Measurements from ENCODE around the gene SHC4.

SHC4 gene

DNA sequence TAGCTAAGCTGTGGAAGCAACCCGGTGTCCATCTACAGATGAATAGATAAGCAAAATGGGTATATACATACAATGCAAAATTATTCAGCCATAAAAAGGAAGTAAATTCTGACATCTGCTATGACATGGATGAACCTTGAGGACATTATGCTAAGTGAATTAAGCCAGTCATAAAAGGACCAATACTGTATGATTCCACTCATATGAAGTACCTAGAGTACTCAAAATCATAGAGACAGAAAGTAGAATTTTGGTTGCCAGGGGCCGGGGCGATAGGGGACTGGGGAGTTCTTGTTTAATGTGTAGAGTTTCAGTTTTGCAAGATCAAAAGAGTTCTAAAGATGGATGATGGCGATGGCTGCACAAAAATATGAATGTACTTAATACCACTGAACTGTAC is 75.5 kb downstream of the SHC4 start:
- no peak for FAIRE-seq

DNA sequence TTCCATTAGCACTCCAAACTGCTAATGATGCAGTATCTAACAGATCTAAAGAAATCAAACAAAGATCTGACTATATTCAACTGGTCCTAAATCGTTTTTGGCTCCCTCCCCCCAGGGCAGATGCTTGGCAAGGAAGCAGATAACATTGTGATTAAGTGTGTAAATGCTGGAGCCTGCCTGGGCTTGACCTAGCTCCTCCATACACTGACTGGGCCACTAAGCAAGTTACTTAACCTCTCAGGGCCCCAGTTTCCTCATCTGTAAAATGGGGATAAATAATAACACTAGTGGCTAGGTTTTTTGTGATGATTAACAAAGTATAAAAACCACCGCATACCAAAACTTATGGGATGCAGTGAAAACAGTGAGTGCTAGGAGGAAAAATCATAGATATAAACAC is 76.6 kb downstream of the SHC4 start:
- FAIRE-seq (no peak), DNase-seq (ENCODE audit: low spot score) (no peak)

More for the DNA sequence above, 75.5 kb downstream of the SHC4 start:
- DNase-seq (ENCODE audit: low spot score), result no peak

DNA sequence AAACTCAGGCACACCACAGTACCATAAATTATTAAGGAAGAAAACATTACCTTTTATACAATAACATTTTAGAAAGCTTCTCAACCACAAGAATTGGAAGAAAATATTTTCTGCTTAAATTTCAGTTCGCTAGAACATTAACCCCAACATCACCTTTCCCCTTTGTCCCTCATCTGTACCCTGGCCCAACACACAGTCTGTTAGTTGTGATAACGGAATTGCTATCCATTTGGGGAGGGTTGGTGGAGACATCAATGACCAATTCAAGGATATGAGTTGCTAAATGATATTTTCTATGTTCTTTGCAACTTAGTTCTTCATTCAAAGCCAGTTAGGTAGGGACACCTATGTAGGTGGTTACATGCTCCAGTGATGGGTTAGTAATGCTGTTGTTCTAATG is 80.0 kb downstream of the SHC4 start:
- FAIRE-seq, result no peak
- no peak for DNase-seq (ENCODE audit: low spot score)

DNA sequence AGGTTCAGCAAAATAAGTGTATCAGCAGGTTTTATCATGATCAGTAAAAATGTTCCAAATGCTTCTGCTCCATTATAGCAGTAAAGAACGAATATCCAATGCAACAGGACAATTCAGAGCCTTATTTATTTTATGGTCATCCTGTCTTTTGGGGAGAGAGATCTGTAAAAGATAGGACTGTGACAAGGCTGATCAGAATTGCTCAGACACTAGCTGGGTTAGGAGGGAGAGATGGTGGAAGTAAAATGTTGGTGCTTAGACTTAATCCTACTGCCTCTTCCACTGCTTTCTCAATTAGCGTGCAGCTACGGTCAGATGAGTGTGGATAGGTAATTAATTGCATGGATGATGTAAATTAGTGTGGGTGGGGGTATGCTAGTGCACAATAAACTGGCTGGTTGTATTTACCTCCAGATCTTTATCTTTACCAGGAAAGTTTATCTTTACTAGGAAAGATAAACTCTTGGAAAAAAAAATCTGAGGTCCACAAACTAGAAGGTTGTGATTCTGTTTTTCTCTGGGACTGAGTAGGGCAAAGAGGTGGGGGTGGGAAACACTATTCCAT is 83.6 kb downstream of the SHC4 start:
- FAIRE-seq, result no peak
- no peak for DNase-seq (ENCODE audit: low spot score)

DNA sequence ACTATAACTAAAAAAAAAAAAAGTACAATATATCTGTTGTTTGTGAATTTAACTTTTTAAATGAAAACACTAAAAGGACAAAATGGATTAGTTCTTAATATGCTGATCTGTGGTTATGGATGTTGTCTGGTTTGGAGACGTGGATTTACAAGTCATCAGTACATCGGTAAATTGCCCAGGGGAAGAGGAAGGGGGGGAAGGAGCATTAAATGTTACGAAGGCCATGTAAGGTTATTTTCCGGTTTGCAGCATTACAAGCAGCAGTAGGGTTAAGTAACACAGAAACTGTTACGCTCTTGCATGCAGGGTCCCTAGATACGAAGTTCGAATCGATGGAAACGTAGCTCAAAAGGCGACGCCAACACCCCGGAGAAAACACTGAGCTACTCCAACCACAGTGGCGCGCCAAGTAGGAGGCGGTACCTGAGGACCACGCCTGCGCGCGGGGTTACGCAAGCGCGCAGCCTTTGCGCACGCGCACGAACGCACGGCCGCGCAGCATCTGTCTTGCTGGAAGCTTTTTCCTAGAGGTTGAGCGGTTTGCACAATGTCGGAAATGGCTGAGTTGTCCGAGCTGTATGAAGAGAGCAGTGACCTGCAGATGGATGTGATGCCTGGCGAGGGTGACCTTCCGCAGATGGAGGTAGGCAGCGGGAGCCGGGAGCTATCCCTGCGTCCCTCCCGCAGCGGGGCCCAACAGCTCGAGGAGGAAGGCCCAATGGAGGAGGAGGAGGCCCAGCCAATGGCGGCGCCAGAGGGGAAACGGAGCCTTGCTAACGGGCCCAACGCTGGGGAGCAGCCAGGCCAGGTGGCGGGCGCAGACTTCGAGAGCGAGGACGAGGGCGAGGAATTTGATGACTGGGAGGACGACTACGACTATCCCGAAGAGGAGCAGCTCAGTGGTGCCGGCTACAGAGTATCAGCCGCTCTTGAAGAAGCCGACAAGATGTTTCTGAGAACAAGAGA is 85.8 kb downstream of the SHC4 start, which contains the start of gene EID1:
Gene EID1 (plus strand): TSS at position 505 of the 966 bp plus-strand sequence. CDS start 43 bp downstream, at position 548.
- FAIRE-seq (no peak), DNase-seq (ENCODE audit: low spot score) (peak; percentile 88)

DNA sequence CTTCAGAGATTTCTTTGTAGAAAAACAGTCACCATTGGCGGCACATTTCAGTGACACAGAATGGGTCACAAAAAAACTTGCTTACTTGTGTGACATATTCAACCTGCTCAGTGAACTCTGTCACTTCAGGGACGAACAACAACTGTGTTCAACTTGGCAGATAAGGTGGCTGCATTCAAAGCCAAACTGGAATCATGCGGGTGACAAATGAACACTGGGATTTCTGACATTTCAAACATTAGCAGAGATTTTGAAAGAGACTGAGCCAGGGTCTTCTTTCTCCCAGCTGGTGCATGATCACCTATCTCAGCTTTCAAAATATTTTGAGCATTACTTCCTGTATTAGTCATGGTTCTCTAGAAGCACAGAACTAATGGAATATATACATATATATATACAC is 87.7 kb downstream of the SHC4 start:
- no peak for DNase-seq (ENCODE audit: low spot score)
- no peak for FAIRE-seq

DNA sequence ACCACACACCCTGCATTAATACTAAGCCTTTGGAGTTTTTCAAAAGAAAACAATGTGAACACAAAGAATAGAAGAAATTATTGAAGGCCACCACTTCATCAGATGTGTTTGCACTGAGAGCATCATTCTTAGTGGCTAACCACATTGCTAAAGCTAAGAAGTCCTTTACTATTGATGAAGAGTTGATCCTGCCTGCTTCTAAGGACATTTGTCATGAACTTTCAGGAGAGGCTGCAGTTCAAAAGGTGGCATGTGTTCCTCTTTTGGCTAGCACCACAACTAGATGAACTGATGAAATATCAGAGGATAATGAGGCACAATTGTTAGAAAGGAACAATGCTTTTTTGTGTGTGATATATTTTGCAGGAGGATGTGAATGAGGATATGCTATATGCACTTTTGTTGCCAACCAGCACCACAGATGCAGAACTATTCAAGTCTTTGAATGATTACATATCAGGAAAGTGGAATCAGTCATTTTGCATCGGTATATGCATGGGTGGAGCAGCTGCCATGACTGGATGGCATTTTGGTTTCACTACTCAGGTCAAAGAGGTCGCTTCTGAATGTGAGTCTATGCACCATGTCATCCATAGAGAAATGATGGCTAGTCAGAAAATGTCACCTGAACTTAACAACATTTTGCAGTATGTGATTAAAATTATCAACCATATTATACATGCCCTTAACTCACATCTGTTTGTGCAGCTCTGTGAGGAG is 88.3 kb downstream of the SHC4 start:
- no peak for FAIRE-seq
- no peak for DNase-seq (ENCODE audit: low spot score)

DNA sequence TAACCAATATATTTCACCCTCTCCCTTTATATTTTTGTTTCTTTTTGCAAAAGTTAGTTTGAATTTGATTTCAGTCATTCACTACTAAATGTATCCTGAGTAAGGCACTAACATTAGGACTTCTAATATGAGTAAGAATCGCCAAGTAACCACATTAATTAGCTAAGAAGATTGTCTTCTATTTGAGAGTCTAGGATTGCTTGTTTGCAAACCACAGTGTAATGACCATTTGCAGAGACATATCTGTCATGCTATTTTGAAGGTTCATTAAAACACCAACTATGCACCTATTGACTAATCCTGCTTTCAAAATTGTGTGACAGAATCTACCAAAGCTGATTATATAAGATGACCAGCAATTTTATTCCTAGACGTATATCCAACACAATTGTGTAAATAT is 91.1 kb downstream of the SHC4 start:
- FAIRE-seq, result no peak
- DNase-seq (ENCODE audit: low spot score), result no peak

DNA sequence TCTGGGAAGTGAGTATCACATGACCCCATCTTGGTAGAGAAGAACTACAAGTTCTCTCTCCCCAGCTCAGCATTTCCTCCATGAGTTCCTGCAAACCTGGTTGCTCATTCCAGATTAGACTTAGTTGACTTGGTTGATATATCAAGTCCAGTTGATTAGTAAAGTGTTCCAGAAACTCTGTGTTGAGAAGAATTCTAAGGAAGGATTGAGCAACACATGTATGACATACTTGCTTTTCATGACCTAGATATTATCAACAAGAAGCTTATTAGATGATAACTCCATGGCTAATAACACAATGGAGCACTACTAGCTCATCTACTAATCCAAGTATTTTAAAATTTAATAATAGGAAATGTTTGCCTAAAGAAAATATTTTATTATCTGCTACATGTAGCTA is 92.2 kb downstream of the SHC4 start:
- FAIRE-seq, result no peak
- no peak for DNase-seq (ENCODE audit: low spot score)

DNA sequence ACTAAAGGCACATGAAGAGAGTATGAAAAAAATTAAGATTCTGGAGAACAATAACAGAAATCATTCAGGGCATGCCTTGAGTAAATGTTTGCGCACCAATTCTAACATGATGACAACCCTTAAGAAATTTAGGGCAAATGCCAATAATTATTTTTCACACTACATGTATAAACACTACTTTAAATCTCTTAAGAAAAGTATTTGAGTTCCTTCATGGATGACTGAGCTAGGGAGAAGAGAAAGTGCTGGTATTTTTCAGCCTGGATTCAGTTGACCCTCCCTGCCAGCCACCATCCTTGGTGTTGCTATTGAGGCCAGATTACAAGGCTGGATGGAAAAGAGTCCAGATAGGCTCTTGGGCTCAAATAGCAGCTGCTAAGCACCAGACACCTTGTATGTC is 93.8 kb downstream of the SHC4 start:
- DNase-seq (ENCODE audit: low spot score), result no peak
- no peak for FAIRE-seq

DNA sequence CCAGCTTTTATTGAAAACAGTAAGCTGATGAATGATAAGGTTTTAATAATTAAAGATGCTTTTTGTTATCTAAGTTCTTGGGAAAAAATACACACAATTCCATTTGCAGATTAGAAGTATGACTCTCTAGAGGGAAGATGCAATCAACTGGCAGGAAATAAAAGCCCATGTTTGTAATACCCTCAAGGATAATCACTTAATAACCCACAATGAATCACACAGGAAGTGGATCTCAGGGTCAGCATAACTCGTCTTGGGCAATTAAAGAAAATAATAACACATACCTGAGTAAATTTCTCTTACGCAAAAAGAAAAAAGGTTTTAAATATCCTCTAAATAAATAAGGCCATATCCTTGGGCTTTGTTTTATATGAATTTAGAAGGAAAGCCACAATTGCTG is 95.2 kb downstream of the SHC4 start:
- FAIRE-seq, result no peak

DNA sequence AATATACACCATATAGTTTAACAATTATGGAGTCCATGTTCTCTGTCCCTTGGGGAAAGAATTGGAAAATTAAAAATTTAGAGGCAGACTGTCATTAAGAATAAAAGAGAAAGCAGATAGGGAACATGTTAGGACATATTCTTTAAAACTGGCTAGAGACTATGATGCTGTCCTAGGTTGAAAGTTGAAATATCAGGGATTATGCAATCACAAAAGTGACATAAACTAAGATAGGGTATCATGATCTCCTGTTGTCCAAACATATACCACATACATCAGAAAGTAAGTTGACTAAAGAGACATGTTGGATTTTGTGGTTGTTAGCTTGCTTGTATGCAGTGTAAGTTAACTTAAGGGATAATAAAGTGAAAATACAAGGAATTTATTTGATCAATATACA is 95.7 kb downstream of the SHC4 start:
- FAIRE-seq, result no peak
- DNase-seq (ENCODE audit: low spot score), result no peak

More for the DNA sequence above, 95.2 kb downstream of the SHC4 start:
- peak; percentile 26 for DNase-seq (ENCODE audit: low spot score)

DNA sequence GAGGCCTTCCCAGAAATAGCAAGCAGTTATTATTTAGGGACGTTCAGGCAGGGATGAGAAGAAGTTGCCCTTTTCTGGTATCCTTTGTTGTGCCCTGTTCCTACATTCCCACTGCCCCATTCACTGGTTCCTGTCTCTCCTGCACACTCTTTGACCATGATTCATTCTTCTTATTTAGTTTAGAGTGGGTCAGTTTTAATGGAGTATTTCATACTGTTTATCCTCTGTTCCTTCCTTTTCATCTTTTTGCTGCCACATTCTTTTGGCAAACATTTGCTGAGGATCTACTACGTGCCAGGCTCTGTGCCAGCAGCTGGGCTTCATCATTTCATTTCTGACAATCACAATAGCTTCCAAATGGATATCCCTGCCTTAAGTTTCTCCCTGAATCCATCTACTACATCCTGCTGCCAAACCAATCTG is 97.6 kb downstream of the SHC4 start:
- DNase-seq (ENCODE audit: low spot score), result no peak
- FAIRE-seq, result no peak

DNA sequence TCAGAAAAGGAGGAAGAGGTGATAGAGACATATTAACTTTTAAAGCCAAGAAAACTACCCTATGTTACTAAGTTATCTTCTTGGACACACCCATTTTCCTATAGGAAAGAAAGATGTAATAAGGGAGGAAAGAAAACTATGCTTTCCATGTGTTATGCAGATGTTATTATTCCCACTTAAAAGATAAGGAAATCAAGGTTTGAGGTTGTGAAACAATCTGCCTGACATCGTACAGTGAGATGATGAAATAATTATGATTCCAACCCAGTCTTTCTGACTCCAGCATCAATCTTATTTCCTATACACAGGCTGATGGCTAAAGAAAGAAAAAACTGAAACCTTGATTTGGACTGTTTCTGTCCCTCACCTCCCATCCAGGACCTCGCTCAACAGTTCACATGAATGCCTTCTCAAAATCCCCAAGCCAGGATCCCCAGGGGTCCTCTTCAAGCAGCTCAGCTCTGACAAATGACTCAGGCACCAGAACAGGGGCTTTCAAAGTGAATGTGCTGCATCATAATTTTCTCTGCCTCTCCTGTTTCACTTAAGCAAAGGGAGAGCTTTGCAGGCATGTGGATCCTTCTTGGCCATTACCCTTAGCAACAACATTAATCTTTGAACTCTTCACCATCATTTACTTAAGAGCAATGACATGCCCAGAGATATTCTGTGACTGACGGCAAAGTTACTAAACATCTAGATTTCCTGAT is 98.2 kb downstream of the SHC4 start:
- DNase-seq (ENCODE audit: low spot score) (no peak), FAIRE-seq (no peak)

DNA sequence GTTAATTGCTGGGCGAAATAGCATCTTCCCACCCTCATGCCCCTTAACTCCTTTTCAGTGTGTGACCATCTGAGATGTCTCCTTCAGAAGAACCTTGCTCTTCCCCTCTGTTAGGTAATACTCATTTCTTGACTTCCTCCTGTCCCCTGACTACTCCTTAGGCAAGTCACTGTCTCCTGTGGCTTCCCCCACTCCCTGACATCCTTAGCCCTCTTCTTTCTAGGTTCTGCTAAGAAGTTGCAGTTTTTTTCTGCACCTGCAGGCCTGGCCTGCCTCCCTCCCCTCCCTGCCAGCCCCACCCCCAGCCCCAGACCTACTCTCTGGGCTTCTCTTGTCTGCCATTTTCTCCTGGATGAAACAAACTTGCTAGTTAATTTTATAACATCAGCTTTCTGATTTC is 101.0 kb downstream of the SHC4 start:
- FAIRE-seq, result no peak
- DNase-seq (ENCODE audit: low spot score), result no peak

DNA sequence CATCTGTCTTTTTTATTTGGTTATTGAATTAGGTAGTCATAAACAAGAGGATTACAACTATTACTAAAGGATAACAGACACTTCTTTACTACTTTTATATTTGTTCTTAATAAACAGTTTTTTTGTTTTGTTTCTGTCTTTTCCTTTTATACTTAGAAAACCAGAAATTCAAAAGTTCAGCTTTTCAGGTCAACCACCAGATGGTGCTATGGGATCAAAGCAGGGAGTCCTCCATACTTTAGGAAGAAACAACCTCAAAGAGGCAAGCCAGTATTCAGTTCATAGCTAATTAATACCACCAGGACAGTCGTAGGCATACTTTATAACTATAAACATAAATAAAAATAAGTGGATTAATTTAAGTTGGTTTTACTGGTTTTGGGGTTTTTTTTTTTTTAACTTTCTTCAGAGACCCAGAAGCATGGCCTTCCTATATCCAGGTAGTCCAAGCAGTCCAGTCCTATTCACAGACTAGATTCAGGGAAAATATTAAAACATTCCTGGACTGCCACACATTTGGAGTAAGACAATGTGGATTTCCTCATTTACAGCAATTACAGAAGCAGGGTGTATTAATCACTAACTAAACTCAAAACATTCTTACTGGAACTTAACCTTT is 101.8 kb downstream of the SHC4 start:
- peak; percentile 36 for DNase-seq (ENCODE audit: low spot score)
- no peak for FAIRE-seq

DNA sequence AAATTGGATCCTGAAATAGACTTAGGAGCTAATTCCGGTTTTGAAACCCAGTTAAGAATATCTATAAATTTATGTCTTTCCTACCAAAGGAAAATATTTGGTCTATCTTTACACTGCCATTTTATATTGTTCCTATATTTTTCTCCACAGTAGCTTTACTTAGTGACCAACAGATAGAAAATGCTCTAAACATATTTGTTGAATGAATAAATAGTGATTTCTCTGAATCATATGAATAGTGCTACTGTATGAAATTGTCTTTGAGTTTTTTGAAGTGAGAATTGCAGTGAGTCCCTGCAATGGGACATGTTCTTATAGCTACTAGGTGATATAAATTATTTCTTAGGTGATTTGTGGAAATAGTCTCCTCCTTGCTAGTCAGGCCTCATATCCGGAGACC is 104.3 kb downstream of the SHC4 start:
- no peak for FAIRE-seq
- no peak for DNase-seq (ENCODE audit: low spot score)

DNA sequence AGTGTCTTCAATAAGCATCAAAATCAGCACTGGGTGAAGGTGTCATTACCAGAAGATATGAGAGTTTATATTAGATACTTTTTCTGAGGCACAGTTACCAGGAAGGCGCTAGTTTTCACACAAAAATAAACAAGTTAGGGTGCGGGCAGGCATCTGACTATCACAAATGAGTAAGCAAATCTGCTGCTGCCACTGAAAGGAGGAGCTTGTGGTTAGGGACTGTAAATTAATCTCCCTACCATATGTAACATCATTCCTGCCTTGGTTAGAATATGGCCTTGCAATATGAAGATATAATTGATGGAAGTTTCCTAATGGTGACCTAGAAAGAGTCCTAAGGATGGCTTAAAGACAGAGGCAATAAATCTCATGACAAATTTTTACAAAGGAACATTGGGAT is 105.3 kb downstream of the SHC4 start:
- FAIRE-seq, result no peak
- no peak for DNase-seq (ENCODE audit: low spot score)

DNA sequence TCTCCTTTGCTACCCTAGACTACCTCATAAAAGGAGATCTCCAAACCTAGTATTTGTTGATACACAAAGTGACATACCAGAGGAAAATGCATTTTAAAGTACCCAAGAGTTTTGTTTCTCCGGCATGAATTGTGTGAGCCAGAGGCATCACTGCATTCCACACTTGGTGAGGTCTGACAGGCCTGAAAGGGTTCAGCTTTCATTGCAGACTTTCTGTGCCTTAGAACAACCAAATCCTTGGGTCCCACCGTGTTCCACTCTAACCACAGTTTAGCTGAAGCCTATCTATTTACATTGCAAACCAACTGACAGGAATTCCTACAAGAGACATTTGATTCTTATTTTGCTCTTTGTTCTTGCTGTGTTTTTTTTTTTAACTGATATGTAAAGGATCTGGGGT is 106.8 kb downstream of the SHC4 start:
- FAIRE-seq, result no peak

DNA sequence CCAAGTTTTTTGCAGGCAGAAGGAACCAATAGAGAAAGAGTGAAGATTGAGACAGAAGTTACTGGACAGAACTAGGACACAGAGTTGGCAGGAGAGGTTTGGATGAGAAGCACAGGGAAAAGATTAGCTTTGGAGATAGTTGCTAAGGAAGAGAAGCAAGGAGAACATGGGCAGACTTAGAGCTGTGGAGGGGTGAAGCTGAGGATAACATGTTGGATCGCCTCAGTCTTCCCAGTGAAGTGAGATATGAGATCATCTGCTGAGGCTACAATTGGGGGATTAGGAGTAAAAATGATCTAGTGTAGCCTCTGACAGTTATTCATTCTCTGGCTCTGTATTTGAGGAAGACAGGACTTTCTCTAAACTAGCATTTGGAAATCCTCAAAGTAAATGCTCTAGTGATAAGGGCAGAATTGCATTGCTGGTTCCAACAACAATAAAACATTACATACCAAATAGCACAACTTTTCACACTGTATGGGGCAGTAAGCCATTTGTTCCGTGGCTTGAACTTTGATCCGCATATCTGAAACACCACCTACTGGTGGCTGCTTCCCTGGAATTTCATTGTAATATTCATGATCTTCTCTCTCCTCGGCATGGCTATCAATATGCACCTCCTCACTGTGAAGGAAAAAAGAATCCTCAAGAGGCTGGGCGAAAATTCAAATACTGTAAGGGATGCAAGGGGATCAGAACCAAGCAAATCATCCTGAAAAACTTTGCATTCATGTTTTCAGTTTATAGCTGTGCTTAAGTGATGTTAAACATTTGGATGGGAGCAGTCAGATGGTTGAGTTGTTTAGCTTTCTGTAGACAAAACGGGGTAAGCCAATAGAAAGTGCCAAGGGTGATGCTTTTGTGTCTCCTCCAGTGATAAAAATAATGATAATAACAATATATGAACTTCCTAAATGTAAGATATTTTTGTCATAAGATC is 107.9 kb downstream of the SHC4 start:
- DNase-seq (ENCODE audit: low spot score), result peak; percentile 46
- no peak for FAIRE-seq

More for the DNA sequence above, 106.8 kb downstream of the SHC4 start:
- DNase-seq (ENCODE audit: low spot score), result no peak
